Duodenal mucosa (tissue), 2 donors: ENCODE data around the gene FBN2.

ENCODE experiments used
- H3K27ac ChIP-seq: one replicate; pipeline ENCODE4 v1.7.0; 2013; ENCODE audit warnings: low read depth, low read length
- H3K27me3 ChIP-seq, 2 donors: one replicate each; pipeline ENCODE4 v1.7.0; 2013; ENCODE audit warnings: low read length in 2 of 2, control low read depth in 1 of 2; ENCODE audit not compliant: insufficient read depth in 2 of 2, control insufficient read depth in 1 of 2
- H3K36me3 ChIP-seq, 2 donors: one replicate each; pipeline ENCODE4 v1.7.0; 2013; ENCODE audit warnings: low read length in 2 of 2, control low read depth in 1 of 2; ENCODE audit not compliant: insufficient read depth in 2 of 2, control insufficient read depth in 1 of 2
- H3K4me1 ChIP-seq, 2 donors: one replicate each; pipeline ENCODE4 v1.7.0; 2013; ENCODE audit warnings: low read length in 2 of 2, control low read depth in 1 of 2; ENCODE audit not compliant: insufficient read depth in 2 of 2, control insufficient read depth in 1 of 2
- H3K4me3 ChIP-seq, 2 donors: one replicate each; pipeline ENCODE4 v1.7.0; 2013; ENCODE audit warnings: low read length in 2 of 2, low read depth in 1 of 2
- H3K9ac ChIP-seq, 2 donors: one replicate each; pipeline ENCODE4 v1.7.0; 2013; ENCODE audit warnings: low read length in 2 of 2, low read depth in 1 of 2
- H3K9me3 ChIP-seq, 2 donors: one replicate each; pipeline ENCODE4 v1.7.0; 2013; ENCODE audit warnings: low read length in 2 of 2, control low read depth in 1 of 2; ENCODE audit not compliant: control insufficient read depth in 1 of 2

The FBN2 gene

DNA sequence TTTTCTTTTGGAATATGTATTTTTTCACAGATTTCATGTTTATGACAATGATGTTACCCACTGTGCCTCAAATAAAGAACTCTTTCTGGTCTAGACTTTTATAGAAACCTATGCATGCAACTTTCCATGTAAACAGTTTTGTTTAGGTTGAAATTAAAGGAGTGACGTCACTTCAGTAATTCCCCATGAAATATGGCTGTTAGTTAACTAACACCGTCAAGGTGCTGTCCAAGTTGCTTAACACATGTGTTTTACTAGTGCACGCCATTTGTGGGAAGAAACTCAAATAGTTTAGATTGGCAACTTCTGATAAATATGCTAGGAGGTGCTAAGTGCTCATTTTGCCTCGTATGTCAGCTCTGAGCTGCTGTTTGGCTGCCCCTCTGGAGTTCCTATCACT is 102.2 kb downstream of the FBN2 start:
- no peak overlapping the region for H3K4me3 ChIP-seq
- no peak overlapping the region for H3K9ac ChIP-seq
- no peaks in the 10 kb centered on the region for H3K9me3 ChIP-seq

GRCh38 chr5:128434993-128435392 is 103.1 kb downstream of the FBN2 start:
- Histone ChIP-seq H3K4me3 (no peak overlapping the region), H3K9ac (no peak overlapping the region), H3K27ac (no peak overlapping the region), H3K9me3 (no peaks in the 10 kb centered on the region), H3K27me3 (no peaks in the 10 kb centered on the region), H3K36me3 (no peaks in the 10 kb centered on the region), H3K4me1 (no peaks in the 10 kb centered on the region)

More for the DNA sequence above, 102.2 kb downstream of the FBN2 start:
- H3K4me1 ChIP-seq: no peaks in the 10 kb centered on the region
- H3K27ac ChIP-seq: no peak overlapping the region
- H3K36me3 ChIP-seq: no peaks in the 10 kb centered on the region
- H3K27me3 ChIP-seq: no peaks in the 10 kb centered on the region

- Histone ChIP-seq H3K4me3 (no peak overlapping the region), H3K9ac (no peak overlapping the region), H3K9me3 (no peaks in the 10 kb centered on the region), H3K36me3 (no peaks in the 10 kb centered on the region), H3K4me1 (no peaks in the 10 kb centered on the region), H3K27me3 (no peaks in the 10 kb centered on the region), H3K27ac (no peak overlapping the region)
Observed at GRCh38 chr5:128432913-128433440, 105.1 kb downstream of the FBN2 start.

GRCh38 chr5:128427921-128428320 is 110.1 kb downstream of the FBN2 start:
- H3K9ac ChIP-seq: no peak overlapping the region
- H3K27ac ChIP-seq: no peak overlapping the region

GRCh38 chr5:128426090-128426534 is 111.9 kb downstream of the FBN2 start:
- Histone ChIP-seq H3K4me1 (no peaks in the 10 kb centered on the region), H3K9me3 (no peaks in the 10 kb centered on the region), H3K4me3 (no peak overlapping the region), H3K36me3 (no peaks in the 10 kb centered on the region), H3K27me3 (no peaks in the 10 kb centered on the region), H3K27ac (no peak overlapping the region), H3K9ac (no peak overlapping the region)

More at GRCh38 chr5:128427921-128428320, 110.1 kb downstream of the FBN2 start:
- H3K9me3 ChIP-seq: no peaks in the 10 kb centered on the region
- H3K36me3 ChIP-seq: no peaks in the 10 kb centered on the region
- H3K4me3 ChIP-seq: no peak overlapping the region
- H3K4me1 ChIP-seq: no peaks in the 10 kb centered on the region
- H3K27me3 ChIP-seq: no peaks in the 10 kb centered on the region

DNA sequence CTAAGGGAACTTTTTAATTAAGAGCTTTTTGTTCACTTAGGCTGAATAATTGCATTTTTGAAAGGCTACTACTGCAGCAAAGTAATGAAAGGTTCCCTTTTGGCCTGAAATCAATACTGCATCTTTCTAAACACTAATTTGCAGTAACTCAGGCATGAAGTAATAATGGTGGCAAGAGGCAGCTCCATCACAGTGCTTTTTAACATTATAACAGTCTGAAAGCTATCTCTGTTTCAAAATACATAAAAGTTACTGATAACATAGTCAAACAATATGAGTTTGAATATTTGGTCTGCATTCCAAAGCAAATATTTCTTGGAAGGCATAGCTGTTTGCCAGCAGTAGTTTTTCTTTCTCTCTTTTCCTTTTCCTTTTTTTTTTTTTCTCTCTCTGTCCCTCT is 113.4 kb downstream of the FBN2 start:
- H3K27ac ChIP-seq: no peak overlapping the region
- H3K9ac ChIP-seq: no peak overlapping the region
- no peak overlapping the region for H3K4me3 ChIP-seq
- no peaks in the 10 kb centered on the region for H3K9me3 ChIP-seq
- no peaks in the 10 kb centered on the region for H3K4me1 ChIP-seq
- H3K36me3 ChIP-seq: no peaks in the 10 kb centered on the region
- no peaks in the 10 kb centered on the region for H3K27me3 ChIP-seq

- H3K9ac ChIP-seq: no peak overlapping the region
- no peaks in the 10 kb centered on the region for H3K9me3 ChIP-seq
- no peaks in the 10 kb centered on the region for H3K4me1 ChIP-seq
- no peak overlapping the region for H3K4me3 ChIP-seq
- no peaks in the 10 kb centered on the region for H3K27me3 ChIP-seq
- no peaks in the 10 kb centered on the region for H3K36me3 ChIP-seq
- no peak overlapping the region for H3K27ac ChIP-seq
Observed at GRCh38 chr5:128422612-128423011, 115.4 kb downstream of the FBN2 start.

- no peak overlapping the region for H3K27ac ChIP-seq
- H3K27me3 ChIP-seq: no peaks in the 10 kb centered on the region
Observed at GRCh38 chr5:128414469-128414868, 123.6 kb downstream of the FBN2 start.

DNA sequence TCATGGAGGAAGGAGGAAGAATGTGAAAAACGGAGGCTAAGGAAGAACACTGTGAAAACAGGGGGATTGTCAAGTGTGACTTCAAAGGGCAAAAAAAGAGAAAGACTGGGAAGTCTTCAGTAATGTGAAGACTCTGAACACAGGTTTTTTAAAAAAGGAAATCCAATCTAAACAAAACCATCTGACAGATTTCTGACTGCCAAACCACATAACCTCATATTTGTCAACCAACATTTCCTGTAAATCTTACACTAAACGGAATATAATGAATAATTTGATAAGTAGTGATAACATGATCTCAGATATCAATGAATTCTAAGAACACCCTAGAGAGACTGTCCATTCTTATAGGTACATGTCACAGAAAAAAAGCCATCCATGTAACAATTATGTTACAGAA is 124.7 kb downstream of the FBN2 start:
- H3K4me3 ChIP-seq: no peak overlapping the region
- no peak overlapping the region for H3K27ac ChIP-seq
- no peaks in the 10 kb centered on the region for H3K36me3 ChIP-seq
- H3K27me3 ChIP-seq: no peaks in the 10 kb centered on the region
- H3K9me3 ChIP-seq: no peaks in the 10 kb centered on the region
- H3K4me1 ChIP-seq: no peaks in the 10 kb centered on the region
- H3K9ac ChIP-seq: no peak overlapping the region

More at GRCh38 chr5:128414469-128414868, 123.6 kb downstream of the FBN2 start:
- H3K9ac ChIP-seq: no peak overlapping the region
- H3K4me1 ChIP-seq: no peaks in the 10 kb centered on the region
- no peaks in the 10 kb centered on the region for H3K36me3 ChIP-seq
- no peak overlapping the region for H3K4me3 ChIP-seq
- no peaks in the 10 kb centered on the region for H3K9me3 ChIP-seq

- no peaks in the 10 kb centered on the region for H3K4me1 ChIP-seq
- no peak overlapping the region for H3K9ac ChIP-seq
- H3K36me3 ChIP-seq: no peaks in the 10 kb centered on the region
- H3K27ac ChIP-seq: no peak overlapping the region
- H3K27me3 ChIP-seq: no peaks in the 10 kb centered on the region
- no peaks in the 10 kb centered on the region for H3K9me3 ChIP-seq
- no peak overlapping the region for H3K4me3 ChIP-seq
Observed at GRCh38 chr5:128412145-128412930, 125.7 kb downstream of the FBN2 start.
